Skeletal muscle satellite cell (primary cell): ENCODE results near the gene NPIPA1.
"Not testable (repeated sequence)": the region's sequence is repeated elsewhere in the genome, so short reads cannot be mapped to it uniquely, and the experiment has no call there.

Experiments used
- H3K27me3 ChIP-seq: 2 replicates; pipeline ENCODE4 v1.7.0; 2013; ENCODE audit warnings: low read length; ENCODE audit not compliant: control insufficient read depth, insufficient read depth
- H3K36me3 ChIP-seq: 2 replicates; pipeline ENCODE4 v1.7.0; 2013; ENCODE audit warnings: mild to moderate bottlenecking, control low read depth, low read length; ENCODE audit not compliant: insufficient read depth
- H3K4me1 ChIP-seq: 2 replicates; pipeline ENCODE4 v1.7.0; 2013; ENCODE audit warnings: low read length; ENCODE audit not compliant: control insufficient read depth, insufficient read depth
- H3K4me2 ChIP-seq: 2 replicates; pipeline ENCODE4 v1.7.0; 2013; ENCODE audit warnings: mild to moderate bottlenecking, low read length
- H3K4me3 ChIP-seq: 2 replicates; pipeline ENCODE4 v1.7.0; 2013; ENCODE audit warnings: low read length
- H3K9ac ChIP-seq: 2 replicates; pipeline ENCODE4 v1.7.0; 2013; ENCODE audit warnings: mild to moderate bottlenecking, low read depth, low read length, moderate library complexity
- H3K9me3 ChIP-seq: replicated peaks from 2 replicates; pipeline ENCODE4 v1.7.0; 2013; ENCODE audit warnings: mild to moderate bottlenecking, control low read depth, low read length

Gene NPIPA1

GRCh38 chr16:14932581-14933375 is 4.5 kb upstream of the NPIPA1 start:
- H3K27me3 ChIP-seq, H3K9me3 ChIP-seq, H3K9ac ChIP-seq, H3K36me3 ChIP-seq, H3K4me3 ChIP-seq, H3K4me1 ChIP-seq, H3K4me2 ChIP-seq: not testable (repeated sequence)

- H3K9me3 ChIP-seq, H3K27me3 ChIP-seq, H3K4me2 ChIP-seq, H3K9ac ChIP-seq, H3K4me1 ChIP-seq, H3K36me3 ChIP-seq, H3K4me3 ChIP-seq: not testable (repeated sequence)
Measured at GRCh38 chr16:14937994-14938393, 751 bp downstream of the NPIPA1 start.

GRCh38 chr16:14942686-14943085 is 5.4 kb downstream of the NPIPA1 start:
- H3K36me3 ChIP-seq, H3K4me2 ChIP-seq, H3K9ac ChIP-seq, H3K4me3 ChIP-seq, H3K9me3 ChIP-seq, H3K27me3 ChIP-seq, H3K4me1 ChIP-seq: not testable (repeated sequence)

GRCh38 chr16:14955546-14956231 is 18.4 kb downstream of the NPIPA1 start:
- no peaks in the 10 kb centered on the region for H3K36me3 ChIP-seq
- peaks cover under 1% of the 10 kb centered on the region for H3K27me3 ChIP-seq
- H3K4me3 ChIP-seq, result no peak overlapping the region
- H3K9ac ChIP-seq, result no peak overlapping the region
- H3K9me3 ChIP-seq, result no peaks in the 10 kb centered on the region
- no peak overlapping the region for H3K4me2 ChIP-seq
- H3K4me1 ChIP-seq, result no peaks in the 10 kb centered on the region

GRCh38 chr16:14957576-14958322 is 20.5 kb downstream of the NPIPA1 start:
- Histone ChIP-seq H3K4me1 (no peaks in the 10 kb centered on the region), H3K9ac (no peak overlapping the region), H3K9me3 (no peaks in the 10 kb centered on the region), H3K4me3 (no peak overlapping the region), H3K27me3 (peaks cover 9% of the 10 kb centered on the region), H3K4me2 (no peak overlapping the region), H3K36me3 (no peaks in the 10 kb centered on the region)

GRCh38 chr16:14958323-14958600 is 21.0 kb downstream of the NPIPA1 start:
- no peak overlapping the region for H3K4me2 ChIP-seq
- no peaks in the 10 kb centered on the region for H3K9me3 ChIP-seq
- no peak overlapping the region for H3K9ac ChIP-seq
- no peaks in the 10 kb centered on the region for H3K4me1 ChIP-seq
- H3K27me3 ChIP-seq, result peaks cover 9% of the 10 kb centered on the region
- no peaks in the 10 kb centered on the region for H3K36me3 ChIP-seq
- H3K4me3 ChIP-seq, result no peak overlapping the region

GRCh38 chr16:14958970-14959369 is 21.7 kb downstream of the NPIPA1 start:
- Histone ChIP-seq H3K36me3 (no peaks in the 10 kb centered on the region), H3K4me2 (no peak overlapping the region), H3K4me1 (no peaks in the 10 kb centered on the region), H3K9ac (no peak overlapping the region), H3K27me3 (peaks cover 9% of the 10 kb centered on the region), H3K4me3 (no peak overlapping the region), H3K9me3 (no peaks in the 10 kb centered on the region)

- Histone ChIP-seq H3K36me3 (no peaks in the 10 kb centered on the region), H3K9me3 (no peaks in the 10 kb centered on the region), H3K4me3 (no peak overlapping the region), H3K4me1 (no peaks in the 10 kb centered on the region), H3K4me2 (no peak overlapping the region), H3K27me3 (peaks cover 12% of the 10 kb centered on the region), H3K9ac (no peak overlapping the region)
Measured at GRCh38 chr16:14961405-14962186, 24.4 kb downstream of the NPIPA1 start.

- H3K4me2 ChIP-seq, result no peak overlapping the region
- H3K36me3 ChIP-seq, result no peaks in the 10 kb centered on the region
- H3K27me3 ChIP-seq, result peaks cover 12% of the 10 kb centered on the region
- H3K9ac ChIP-seq, result no peak overlapping the region
- no peaks in the 10 kb centered on the region for H3K4me1 ChIP-seq
- no peak overlapping the region for H3K4me3 ChIP-seq
- H3K9me3 ChIP-seq, result no peaks in the 10 kb centered on the region
Measured at GRCh38 chr16:14963281-14964173, 26.3 kb downstream of the NPIPA1 start.

- Histone ChIP-seq H3K4me3 (no peak overlapping the region), H3K27me3 (peaks cover 12% of the 10 kb centered on the region), H3K4me2 (no peak overlapping the region), H3K9me3 (no peaks in the 10 kb centered on the region), H3K9ac (no peak overlapping the region), H3K4me1 (no peaks in the 10 kb centered on the region), H3K36me3 (no peaks in the 10 kb centered on the region)
Measured at GRCh38 chr16:14965328-14965727, 28.1 kb downstream of the NPIPA1 start.
